Measurements from ENCODE around the gene RAPGEF3.

The RAPGEF3 gene

DNA sequence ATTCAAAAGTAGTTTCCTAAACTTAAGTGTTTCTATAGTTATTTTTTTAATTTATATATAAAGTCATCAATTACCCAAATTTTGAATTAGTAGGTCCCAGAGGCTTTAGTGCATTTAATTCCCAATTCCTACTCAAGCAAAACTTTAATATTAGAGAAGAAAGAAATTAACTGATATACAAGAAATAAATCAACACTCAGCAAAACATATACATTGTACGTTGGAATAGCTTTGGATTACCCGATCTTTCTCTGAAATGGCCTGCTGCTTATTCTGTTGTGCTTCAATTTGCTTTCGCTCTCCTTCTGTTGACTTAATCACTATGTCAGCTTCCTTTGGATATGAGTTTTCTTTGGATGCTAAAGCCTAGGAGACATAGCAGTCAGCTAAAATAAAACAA lies 71.0 kb downstream of the RAPGEF3 start:
- DNase-seq (ENCODE audit: low read depth in 2 of 2), result no peak

DNA sequence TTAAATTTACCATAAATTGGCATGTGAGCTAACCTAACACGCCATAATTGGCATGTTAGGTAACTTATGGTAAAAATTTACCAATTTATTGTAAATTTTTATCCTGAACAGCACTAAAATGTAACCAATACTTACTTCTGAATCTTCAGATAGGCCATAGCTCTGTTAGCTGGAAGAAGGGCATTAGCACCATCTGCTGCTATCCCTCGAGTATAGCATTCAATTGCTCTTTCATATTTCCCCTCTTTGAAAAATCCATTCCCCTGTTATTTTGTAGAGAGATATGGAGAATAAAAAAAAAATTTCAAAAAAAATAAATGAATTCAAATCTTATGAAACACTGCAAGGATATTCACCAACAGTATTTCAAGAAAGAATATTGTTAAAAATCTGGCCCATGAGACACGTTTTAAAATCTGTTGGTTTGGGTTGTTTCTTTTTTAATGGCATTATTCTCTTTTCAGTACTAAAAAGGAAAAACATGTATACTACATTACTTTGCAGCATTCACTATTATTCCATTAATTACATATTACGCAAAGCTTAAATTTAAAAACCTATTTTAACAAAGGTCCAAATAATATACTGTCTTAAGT lies 71.9 kb downstream of the RAPGEF3 start:
- no peak for DNase-seq (ENCODE audit: low read depth in 2 of 2)
